NCI-H82 treated with DMSO at 0.1 percent for 48 hours (cell line): ENCODE data around the gene RTP5.

Experiments
- DNase-seq: peaks from one replicate; lab custom pipeline; 2025; ENCODE audit not compliant: unreplicated experiment; lab: John Stamatoyannopoulos, UW

Gene RTP5

DNA sequence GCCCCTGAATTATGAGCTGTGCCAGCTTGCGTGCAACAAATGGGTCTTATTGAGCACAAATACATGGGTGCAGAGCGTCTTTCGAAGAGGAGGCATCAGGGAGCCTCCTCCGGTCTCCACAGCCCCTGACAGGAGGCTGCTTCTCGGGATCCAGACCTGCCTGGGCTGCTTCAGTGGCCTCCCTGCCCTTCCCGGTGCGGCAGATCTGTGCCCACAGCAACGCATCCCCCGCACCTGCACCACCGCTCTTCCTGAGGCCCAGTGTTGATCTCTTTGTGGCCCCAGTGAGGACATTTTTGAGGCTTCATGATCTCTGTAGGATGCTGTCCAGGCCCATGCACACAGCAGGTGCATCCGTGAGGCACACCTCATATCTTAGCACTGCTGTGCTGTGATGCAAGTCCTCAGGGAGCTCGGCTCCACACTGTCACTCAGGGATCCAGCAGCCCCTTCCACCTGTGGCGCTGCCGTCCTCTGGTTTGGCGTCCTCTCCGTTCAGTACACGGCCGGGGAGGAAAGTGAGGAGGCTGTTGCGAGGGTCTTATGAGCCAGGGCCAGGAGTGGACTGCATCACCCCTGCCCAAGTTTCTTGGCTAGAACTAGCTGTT is 17.4 kb downstream of the RTP5 start:
- no peak for DNase-seq

DNA sequence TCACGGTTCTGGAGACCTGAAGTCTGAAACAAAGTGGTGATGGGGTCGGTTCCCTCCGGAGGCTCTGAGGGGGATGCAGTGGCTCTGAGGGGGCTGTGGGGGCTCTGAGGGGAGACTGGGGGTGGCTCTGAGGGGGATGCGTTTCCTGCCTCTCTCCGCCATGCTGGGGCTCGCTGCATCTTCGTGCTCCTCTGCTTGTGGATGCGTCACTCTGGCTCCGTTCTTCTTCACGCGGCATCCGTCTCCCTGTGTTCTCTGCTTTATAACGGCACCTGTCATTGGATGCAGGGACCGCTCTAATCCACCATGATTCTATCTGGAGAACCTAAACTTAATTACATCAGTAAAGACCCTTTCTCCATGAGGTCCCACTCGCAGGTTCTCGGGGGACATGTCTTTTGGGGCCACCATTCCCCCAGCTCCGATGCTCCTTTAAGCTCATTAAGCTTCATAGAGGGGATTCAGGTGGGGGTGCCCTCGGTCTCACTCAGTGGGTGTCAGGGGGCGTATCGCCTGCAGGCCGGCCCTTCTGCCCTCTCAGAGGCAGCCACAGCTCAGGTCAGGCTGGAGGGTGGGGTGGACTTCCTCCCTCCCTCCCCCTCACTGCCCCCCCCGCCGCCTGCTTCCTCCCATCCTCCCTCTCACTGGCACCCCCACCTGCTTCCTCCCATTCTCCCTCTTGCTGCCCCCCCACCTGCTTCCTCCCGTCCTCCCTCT is 18.4 kb downstream of the RTP5 start:
- no peak for DNase-seq

DNA sequence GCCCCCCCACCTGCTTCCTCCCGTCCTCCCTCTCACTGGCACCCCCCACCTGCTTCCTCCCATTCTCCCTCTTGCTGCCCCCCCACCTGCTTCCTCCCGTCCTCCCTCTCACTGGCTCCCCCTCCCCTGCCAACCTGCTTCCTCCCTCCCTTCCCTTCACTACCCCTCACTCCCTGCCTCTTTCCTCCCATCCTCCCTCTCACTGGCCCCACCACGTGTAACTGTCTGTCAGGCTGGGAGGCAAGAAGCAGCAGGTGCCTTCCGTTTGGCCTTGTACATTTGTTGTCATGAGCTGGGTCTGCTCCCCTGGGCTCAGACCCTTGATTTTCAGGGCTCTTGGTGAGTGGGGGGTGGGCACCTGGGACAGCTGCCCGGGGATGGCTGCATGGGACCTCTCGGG is 19.1 kb downstream of the RTP5 start:
- no peak for DNase-seq

GRCh38 chr2:241890524-241891235 is 21.2 kb downstream of the RTP5 start:
- no peak for DNase-seq

GRCh38 chr2:241891315-241891987 is 21.9 kb downstream of the RTP5 start:
- DNase-seq: no peak

DNA sequence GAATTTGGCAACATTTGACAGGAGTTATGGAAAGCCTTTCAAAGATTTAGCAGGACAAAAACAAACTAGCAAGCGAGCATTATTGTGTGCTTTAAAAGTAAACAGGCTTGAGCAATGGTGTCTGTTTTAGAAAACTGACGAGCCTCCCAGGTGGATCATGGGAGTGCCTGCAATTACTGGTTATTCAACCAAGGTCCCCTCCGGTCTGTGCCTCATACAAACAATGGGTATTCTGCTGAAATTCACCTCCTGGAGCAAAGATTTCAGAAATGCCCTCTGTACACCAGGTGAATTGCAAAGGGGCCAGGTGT is 22.4 kb downstream of the RTP5 start:
- DNase-seq: no peak

- DNase-seq: peak; percentile 19
Observed at GRCh38 chr2:241892299-241893137, 23.0 kb downstream of the RTP5 start.

DNA sequence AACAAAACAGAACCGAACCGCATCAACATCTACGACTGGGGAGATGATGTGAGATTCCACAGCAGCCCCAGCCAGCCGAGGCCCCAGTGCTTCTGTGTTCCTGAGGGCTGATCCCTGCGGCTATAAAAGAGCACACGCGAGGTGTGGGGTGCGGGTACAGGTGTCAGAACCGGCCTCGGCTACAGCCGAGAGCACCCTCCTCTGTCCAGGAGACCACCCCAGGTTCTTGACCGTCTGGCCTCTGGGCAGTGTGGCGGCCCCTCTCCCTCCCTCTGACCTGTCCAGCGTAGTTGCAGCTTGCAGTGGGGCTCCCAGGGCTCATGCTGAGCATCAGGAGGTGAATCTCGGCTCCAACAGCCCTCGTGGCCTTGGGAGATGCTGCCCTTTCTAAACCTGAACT is 23.7 kb downstream of the RTP5 start:
- DNase-seq: no peak

- DNase-seq: no peak
Observed at GRCh38 chr2:241894056-241894641, 24.6 kb downstream of the RTP5 start.

DNA sequence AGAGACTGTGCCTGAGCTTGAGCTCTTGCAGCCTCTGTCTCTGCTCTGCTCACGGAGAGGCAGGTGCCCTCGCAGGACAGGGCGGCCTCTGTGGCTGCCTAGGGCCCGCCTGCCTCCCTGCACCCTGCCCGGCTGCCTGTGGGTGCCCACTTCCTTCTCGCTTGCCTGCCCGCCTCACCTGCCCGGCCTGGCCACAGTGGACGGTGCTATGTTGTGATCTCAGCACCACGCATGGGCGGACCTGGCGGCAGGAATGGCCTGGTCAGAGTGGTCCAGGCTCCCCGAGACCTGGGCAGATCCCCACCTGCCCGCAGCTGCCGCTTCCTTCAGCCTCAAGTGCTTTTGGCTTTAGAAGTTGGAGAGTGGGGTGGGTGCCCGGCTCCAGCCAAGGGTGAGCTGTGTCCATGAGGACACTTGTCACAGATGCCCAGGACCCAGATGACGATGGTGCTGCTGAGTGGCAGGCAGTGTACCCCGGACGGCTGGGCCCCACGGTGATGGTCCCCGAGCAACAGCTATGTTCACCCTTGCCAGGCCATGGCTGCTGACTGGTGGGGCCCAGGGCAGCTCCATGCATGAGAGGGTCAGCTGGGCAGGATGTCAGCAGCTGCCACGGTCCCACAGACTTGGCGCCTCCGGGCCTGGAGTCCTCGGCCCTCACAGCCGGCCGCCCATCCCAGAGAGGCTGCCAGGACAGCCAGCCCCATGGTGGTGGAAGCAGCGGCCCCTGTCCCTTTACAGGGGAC is 25.3 kb downstream of the RTP5 start:
- no peak for DNase-seq

DNA sequence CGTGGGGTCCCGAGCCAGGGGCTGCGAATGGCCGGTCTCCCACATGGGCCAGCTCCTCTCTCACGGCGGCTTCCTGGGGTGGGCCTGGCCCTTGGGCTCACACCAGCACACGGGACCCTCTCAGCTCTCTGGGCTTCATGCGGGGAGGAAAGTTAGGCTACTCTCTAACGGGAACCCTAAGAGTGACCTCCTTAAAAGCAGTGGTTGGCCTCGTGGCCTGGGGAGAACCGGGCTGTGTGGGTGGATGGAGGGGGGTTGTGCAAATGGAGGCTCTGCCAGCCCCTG is 25.8 kb downstream of the RTP5 start:
- no peak for DNase-seq

DNA sequence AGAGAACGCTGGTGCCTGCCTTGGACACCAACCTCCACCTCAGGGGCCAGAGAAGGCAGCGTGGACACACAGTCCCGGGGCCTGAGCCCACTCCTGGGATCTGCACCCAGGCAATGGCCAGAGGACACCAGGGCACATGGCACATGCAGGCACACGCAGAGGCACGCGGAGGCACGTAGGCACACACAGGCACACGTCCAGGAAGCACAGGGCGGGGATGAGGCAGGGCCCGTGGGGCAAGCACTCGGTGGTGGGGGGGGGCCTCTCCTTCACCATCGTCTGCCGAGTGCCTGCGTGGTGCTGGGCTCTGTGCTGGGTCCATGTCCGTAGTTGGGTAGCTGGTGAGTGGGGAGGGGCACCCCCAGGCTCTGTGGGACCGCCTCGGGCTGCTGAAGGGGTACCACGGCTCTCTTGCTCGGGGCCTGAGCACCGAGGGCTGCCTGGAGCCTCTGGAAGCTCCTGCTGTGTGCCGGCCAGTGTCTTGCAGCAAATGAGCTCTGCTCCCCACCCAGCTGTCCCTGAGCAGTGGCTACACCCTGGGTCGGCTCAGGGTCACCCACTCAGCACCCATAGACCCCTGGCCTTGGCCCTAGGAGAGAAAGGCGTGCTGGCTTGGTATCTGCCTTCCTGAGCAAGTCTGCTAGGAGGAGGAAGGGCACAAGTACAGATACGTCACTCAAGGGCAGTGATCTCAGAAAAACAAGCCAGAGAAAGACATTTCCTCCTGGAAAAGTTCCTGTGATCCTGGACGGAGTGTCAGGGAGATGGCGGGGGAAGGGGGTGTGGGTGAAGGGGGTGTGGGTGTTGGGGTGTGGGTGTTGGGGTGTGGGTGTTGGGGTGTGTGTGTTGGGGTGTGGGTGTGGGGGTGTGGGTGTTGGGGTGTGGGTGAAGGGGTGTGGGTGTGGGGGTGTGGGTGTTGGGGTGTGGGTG is 26.4 kb downstream of the RTP5 start:
- no peak for DNase-seq

- no peak for DNase-seq
Observed at GRCh38 chr2:241896746-241897201, 27.2 kb downstream of the RTP5 start.

DNA sequence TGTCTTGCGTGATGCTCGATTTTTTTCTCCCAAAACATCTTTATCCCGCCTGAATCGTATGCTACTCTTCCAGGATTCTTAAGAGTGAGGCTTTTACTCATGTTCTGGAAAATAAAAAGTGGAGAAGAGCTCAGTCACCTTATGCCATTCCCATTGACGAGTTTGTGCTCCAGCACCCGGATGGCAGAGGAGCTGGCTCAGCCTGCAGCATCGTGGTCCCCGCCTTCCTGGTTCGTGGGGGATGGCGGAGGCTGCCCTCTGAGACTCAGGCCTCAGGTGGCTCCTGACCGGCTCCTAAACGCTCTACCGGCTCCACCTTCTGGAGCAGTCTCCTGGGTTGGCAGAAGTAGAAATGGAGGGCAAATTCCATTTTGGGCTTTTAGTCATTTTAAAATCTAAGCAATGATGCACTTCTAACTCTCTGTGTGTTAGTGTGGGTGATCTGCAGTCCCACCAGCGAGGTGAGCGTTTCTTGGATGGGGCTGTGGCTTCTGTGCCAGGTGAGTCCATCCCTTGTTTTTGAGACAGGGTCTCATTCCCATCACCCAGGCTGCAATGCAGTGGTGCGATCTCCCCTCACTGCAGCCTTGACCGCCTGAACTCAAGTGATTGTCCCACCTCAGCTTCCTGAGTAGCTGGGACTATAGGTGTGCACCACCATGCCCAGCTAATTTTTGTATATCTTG is 27.8 kb downstream of the RTP5 start:
- no peak for DNase-seq

DNA sequence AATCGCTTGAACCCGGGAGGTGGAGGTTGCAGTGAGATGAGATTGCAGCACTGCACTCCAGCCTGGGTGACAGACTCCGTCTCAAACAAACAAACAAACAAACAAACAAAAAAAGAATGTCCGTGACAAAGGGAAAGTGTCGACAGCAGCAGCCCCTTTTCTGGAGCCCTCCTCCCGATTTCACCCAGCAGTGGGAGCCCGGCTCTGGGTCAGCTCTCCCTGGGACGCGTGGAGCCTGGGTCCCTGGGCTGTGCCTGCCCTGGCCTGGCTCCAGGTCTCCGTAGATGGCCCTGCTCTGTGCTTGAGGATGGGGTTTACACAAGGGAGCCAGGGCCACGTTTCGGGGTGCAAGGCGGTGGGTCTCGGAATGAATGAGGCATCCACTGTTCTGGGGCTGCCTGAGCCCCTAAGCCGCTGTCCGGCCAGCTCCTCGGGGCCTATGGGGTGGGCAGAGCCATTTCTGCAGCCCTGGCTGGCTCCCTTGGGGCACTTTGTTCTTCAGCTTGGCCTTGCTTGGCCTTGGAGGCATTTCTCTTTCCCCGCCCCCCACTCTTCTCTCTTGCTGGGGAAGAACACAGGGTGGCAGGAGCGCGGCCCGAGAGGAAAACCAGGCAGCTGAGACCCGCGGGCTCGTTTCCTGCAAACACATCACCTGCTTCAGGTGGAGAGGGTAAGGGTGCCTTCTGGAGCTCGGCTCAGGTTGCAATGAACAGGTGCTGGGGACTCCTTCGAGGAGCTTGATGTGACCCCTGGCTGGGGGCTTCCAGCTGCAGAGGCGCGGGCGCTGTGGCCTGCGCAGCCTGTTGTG is 29.1 kb downstream of the RTP5 start:
- no peak for DNase-seq

- no peak for DNase-seq
Observed at GRCh38 chr2:241900251-241901017, 30.9 kb downstream of the RTP5 start.

GRCh38 chr2:241901018-241901380 is 31.5 kb downstream of the RTP5 start:
- DNase-seq: no peak
